Measurements from ENCODE around the gene CLCNKB.

CLCNKB gene

GRCh38 chr1:16005597-16005996, 38.0 kb upstream of the CLCNKB start:
- no peak for TF ChIP-seq CTCF (conservative IDR thresholded peaks at IDR 0.05; ENCODE audit: low read depth, low read length)
- no peak for DNase-seq (ENCODE audit: low read depth)
- no peak overlapping the region for H3K4me3 ChIP-seq (ENCODE audit: low read depth, low read length)

GRCh38 chr1:16006010-16006409, 37.6 kb upstream of the CLCNKB start:
- DNase-seq (ENCODE audit: low read depth) = no peak
- TF ChIP-seq CTCF (conservative IDR thresholded peaks at IDR 0.05; ENCODE audit: low read depth, low read length) = no peak
- no peak overlapping the region for H3K4me3 ChIP-seq (ENCODE audit: low read depth, low read length)

GRCh38 chr1:16006552-16007485, 36.8 kb upstream of the CLCNKB start:
- peak; percentile 45 for DNase-seq (ENCODE audit: low read depth)
- peak; percentile 42 for TF ChIP-seq CTCF (conservative IDR thresholded peaks at IDR 0.05; ENCODE audit: low read depth, low read length)

GRCh38 chr1:16007671-16008341, 35.8 kb upstream of the CLCNKB start:
- no peak for DNase-seq (ENCODE audit: low read depth)
- no peak for TF ChIP-seq CTCF (conservative IDR thresholded peaks at IDR 0.05; ENCODE audit: low read depth, low read length)
- no peak overlapping the region for H3K4me3 ChIP-seq (ENCODE audit: low read depth, low read length)

More at GRCh38 chr1:16006552-16007485, 36.8 kb upstream of the CLCNKB start:
- H3K4me3 ChIP-seq (ENCODE audit: low read depth, low read length) = no peak overlapping the region

- TF ChIP-seq CTCF (conservative IDR thresholded peaks at IDR 0.05; ENCODE audit: low read depth, low read length) = peak; percentile 98
- peak; percentile 81 for DNase-seq (ENCODE audit: low read depth)
- H3K4me3 ChIP-seq (ENCODE audit: low read depth, low read length) = no peak overlapping the region
Measured at GRCh38 chr1:16009030-16009460, 34.5 kb upstream of the CLCNKB start.

- no peak for TF ChIP-seq CTCF (conservative IDR thresholded peaks at IDR 0.05; ENCODE audit: low read depth, low read length)
- DNase-seq (ENCODE audit: low read depth) = no peak
- no peak overlapping the region for H3K4me3 ChIP-seq (ENCODE audit: low read depth, low read length)
Measured at GRCh38 chr1:16009678-16010077, 33.9 kb upstream of the CLCNKB start.

Measured in choroid plexus epithelial cell (primary cell).